HG03521 (cell line): ENCODE data around the gene ZNF407.

Experiments
- ATAC-seq: cut with Tn5 transposase; IDR thresholded peaks from one replicate; pipeline ENCODE4 v1.9.1; 2021; ENCODE audit warnings: mild to moderate bottlenecking, moderate library complexity; ENCODE audit not compliant: unreplicated experiment

Gene ZNF407

DNA sequence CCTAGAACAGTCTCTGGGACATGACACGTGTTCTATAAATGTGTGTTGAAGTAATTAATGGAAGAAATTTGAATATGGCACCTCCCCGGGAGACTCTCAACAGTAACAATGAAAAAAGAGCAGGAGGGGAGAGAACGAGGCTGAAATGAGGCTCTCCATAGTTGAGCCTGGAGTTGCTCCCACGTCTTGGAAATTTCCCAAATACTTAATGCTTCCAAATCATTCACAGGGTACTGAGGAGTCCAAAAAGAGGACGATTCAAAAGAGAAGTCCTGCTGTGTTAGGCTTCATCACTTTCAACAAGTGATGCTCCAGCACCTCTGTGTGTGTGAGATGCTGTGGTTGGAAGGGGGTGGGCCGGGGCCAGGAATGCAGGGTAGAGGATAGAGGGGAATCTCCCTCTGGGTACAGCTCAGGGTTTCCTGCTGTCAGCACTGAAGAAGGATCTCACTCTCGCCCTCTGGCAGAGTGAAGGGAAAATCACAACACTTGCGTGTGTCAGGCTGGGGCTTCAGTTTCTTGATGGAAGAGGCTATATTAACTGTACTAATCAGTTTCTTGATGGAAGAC lies 18.1 kb upstream of the ZNF407 start:
- no peak for ATAC-seq

DNA sequence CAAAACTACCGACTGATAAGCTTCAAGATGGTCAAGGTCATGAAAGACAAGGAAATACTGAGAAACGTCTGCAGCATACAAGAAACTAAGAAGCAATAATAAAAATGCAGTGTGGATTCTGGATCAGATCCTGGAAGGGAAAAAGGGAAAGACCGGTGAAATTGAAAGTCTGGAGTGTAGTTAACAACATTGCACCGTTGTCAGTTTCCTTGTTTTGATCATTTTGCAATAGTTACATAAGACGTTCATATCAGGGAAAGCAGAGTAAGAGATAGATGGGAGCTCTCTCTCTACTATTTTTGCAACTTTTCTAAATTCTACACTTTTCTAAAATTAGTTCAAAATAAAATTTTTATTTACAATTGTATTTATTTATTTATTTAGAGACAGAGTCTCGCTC lies 15.0 kb upstream of the ZNF407 start:
- ATAC-seq = no peak

DNA sequence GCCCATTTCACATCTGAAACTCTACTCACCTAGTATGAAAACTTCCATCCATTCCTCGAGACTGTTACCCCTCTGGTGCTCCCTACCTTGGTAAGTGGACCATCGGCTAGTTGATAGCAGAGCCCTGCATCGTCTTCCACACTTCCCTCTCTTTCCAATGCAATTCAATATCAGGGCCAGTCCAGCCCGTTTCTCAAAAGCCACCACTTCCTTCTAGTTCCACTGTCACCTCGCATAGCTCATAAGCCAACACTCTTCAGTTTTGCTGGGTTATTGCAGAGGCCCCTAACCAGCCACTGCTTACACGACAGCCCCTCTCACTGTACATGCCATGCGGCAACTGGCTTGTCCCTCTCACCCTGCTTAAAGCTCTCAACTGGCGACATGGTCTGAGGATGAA lies 10.2 kb upstream of the ZNF407 start:
- no peak for ATAC-seq

DNA sequence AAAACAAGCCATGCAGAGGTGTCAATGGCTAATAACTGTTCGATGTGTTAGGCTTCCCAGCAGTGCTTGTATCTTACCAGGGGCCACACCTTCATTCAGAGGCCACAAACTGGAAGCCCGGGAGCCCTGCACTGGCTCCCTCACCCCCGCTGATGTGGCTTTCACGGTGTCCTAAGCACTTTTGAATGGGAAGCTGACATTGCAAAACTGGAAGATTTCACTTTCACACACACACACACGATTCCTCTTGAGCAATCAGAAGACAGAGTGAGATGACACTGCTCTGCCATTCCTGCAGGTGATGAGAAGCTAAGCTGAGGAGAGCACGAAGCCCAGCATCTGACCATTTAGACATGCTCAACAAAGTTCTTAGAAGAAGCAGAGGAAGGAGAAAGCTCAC lies 8.6 kb upstream of the ZNF407 start:
- no peak for ATAC-seq

DNA sequence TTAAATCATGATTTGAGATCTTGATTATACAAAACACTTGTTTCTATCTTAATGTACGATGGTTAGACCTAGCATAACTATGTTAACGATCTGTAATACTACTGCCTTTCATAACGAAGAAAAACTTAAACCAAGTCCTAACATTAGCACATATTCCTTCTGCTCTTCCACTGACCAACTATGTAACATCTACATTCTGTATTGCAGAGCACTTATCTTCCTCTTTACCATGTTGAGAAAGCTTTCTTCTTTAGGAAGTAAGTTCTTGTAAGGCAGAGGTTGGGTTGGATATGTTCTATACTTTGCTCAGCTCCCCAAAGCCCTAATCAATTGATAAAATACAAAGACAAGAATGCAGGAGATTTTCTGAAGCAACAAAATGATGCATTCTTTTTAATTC lies 7.9 kb upstream of the ZNF407 start:
- no peak for ATAC-seq

DNA sequence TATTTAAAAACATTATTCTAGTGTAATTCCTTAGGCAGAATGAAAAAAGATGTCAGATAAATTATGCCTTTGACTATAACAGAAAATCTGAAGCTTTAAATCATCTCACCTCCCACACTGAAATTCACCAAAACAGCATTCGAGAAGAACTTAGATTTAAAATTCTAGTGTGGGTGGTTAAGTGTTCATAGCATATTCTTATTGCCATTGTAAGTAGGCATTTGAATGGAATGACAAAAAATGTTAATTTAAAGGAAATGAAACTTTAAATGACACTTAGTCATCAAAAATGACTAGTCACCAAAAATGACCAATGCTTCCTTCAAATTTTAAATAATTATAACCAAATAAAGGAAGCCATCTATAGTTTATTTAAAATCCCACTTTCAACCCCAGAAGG lies 7.0 kb upstream of the ZNF407 start:
- no peak for ATAC-seq

DNA sequence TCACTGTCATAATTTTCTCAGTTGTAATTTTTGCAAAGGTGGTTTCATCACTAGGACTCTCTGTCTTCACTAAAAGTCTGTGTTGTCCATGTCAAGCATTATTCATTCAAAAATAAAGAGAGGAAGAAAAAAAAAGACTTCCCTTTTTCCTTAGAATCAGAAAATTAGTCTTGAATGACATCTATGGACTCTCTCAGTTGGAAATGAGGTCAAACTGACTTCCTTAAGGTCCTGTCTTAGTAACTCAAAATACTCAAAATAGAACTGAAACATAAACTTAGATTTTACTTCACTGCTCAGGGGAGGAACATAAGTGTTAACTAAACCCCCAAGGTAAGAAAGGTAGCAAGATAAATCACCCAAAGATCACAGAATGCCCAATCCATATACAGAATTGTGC lies 2.2 kb upstream of the ZNF407 start:
- ATAC-seq = no peak

DNA sequence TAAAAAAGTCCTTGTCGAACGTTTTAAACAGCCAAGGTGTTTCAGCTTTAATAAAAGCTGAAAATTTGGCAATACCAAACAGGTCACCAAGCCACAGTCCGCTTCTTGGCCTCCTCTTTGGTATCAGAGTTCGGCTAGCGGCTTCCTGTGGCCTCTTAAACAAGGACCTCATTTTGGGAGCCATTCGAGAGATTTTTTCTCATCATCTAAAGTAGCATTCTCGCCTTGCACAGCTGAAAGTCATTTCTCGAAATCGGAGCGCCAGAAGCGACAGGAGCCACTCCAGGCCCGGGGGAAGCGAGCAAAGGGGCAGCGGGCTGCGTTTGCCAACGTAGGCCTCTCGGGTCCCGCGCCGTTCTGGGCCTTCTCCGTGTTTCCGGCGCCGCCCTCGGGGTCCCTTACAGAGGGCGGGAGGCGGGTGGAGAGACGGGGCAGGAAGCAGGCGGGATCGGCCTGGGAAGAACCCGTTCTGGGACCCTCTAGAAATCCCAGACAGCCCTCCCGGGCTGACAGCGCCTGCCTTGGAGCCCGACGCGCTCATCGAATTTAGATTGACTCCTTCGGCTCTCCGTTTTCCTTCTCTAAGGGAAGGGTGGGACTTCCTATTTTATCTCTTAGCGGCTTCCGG lies 522 bp upstream of the ZNF407 start:
- peak; percentile 37 for ATAC-seq

DNA sequence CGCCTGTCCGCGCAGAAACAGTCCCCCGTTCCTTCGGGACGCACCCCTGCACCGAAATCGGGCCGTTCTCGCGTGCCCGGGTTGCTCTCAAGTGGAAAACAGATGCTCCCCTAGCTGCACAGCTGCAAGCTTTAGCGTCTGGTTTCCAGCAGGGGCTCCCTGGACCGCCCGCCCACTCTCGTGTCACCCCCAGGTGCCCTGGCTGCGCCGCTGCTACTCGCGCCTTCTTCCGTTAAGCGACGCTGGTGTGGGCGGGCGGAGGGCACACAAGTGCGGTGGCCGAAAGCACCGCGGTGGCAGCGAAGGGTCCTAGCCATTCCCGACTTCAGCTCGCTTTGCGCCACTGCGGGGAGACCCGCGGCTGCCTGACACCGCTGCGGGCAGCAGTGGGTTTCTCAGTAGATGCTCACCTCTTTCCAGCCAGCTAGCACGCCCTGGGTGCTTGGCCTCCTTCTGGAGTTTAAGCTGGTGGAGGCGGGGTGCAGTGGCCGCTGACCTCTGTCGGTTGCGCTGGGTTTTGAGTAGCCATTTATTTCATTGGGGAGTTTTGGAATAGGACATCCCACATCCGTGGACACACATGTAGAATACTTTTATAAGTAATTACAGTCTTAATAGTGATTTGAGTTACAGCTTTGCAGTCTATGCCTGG lies 806 bp downstream of the ZNF407 start:
- peak; percentile 55 for ATAC-seq

DNA sequence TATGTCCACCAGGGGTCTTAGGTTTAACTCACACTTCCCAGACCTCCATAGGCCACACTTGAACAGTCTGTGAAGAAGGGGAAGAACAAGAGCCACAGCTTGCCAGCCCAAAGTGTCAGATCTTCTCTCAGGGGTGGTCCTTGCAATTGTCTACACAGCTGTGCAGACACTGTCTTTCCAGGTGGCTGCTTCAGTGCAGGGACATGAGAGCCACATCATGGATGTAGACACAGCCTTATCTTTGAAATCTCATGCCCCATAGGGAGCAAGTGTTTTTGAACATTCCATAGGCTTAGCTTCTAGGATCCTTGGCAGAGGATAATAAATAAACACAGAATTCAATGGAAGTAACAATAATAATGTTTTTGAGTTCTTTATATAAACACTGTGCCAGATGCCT lies 6.7 kb downstream of the ZNF407 start:
- no peak for ATAC-seq

DNA sequence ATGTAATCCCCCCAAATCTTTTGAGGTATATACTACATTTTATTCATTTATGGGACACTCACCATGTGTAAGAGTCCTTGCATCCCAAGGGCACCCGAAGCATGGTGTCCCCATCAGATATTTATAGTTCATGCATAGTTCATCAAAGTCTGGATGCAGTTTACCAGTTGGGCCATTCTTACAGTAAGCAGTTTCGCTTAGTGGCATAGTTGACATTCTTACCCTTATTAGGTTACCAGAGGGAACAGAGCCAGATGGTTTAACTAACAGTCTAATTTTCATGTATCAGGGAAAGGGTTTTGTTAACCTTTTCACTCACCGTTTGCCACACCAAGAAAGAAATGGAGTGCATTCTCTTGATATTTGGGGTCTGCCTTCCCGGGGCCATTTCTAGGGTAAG lies 7.1 kb downstream of the ZNF407 start:
- ATAC-seq = no peak

DNA sequence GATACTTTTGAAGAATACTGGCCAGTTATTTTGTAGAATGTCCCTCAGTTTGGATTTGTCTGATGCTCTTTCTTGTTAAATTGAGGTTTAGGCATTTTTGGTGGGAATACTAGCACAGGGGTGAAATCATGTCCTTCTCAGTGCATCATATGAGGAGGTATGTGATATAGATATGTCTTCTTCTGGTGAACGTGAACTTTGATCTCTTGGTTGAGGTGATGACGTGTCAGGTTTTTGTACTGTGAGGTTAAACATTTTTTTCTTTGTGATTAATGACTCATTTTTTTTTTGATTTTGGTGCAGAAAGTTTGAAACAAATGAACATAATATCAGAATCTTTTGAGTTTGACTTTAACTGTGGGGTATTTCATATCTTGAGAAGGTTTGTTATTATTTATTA lies 11.0 kb downstream of the ZNF407 start:
- no peak for ATAC-seq

DNA sequence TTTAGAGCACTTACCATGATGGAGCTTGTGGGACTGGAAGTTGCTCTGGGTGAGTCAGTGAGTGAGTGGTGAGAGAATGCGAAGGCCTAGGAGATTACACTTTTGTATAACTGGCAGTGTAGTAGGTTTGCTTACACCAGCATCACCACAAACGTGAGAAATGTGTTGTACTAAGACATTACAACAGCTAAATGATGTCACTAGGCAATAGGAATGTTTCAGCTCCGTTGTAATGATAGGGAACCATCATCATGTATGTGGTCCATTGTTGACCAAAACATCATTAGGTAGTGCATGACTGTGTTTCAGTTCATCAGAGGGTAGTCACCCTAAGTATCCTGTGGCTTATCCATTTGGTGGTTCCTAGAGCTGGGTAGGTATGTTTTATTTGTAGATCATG lies 11.9 kb downstream of the ZNF407 start:
- ATAC-seq = no peak

DNA sequence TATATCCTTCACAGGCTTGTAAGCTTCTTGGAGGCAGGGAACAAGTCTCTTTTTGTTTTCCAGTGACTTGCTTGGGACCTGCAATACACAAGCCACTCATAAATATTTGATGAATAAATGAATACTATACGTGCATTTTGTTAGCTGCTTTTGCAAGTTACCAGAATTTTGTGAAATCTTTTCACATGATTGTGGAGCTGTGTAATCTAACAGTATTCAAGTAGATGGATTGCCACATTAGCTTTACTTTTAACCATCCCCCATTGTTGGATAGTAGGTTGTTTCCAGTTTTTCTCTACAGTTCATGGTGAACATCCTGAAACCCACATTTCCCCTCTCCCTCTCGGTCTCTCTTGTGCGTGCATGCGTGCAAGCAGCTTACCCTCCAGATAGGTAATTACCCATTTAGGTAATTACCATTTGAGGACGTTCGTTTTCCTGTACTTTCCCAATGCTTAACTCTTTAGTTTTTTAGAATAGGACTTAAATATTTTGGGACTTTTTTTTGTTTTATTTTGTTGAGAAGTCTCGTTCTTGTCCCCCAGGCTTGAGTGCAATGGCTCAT lies 12.5 kb downstream of the ZNF407 start:
- ATAC-seq = no peak

DNA sequence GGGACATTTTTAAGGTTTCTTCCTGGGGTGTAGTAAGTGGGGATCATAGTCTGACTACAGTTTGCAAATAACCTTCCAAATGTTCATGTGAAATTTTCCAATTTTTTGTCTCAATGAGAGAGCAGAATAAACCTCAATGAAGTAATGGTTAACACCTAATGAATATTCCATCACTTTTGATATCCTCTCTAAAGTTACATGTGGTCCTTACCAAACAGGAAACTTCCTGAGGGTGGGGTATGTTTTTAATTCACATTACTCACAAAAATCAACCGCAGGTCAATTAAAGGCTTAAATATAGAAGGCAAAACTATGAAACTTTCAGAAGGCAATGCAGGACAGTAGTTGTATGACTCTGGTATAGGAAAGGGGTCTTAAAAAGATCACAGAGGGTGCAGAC lies 13.2 kb downstream of the ZNF407 start:
- ATAC-seq = no peak

DNA sequence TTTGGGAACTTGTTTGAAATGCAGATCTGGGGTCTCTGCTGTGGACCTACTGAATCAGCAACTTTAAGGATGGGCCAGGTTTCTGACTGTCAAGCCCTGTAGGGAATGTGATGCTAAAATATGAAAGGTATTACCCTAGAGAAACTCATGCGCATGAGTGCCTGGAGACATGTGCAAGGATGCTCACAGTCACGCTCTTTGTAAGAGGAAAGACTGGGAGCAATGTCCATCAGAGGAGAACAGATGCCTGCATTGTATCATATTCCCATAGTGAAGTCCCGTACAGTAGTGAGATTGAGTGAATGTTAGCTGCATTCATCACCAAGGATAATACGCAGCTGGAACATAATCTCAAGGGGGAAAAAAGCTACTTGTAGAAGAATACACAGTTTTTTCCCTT lies 14.1 kb downstream of the ZNF407 start:
- no peak for ATAC-seq

DNA sequence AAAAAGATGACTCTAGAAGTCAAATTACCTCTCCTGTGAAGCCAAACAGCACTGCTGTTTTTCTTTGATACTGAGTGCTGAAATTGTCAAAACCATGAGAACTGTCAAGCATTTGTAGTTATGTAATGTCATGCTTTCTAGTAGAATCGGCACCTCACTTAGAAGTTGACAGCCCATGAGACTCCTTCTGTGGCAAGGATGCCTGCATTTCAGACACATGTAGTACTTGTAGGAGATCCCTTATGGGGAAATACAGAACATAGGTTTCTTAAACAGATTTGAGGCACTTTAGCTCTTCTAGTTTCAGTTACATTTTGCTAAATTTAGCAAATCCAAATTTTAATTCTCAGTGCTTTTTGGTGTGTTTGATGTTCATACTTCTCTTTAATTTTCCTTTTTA lies 15.7 kb downstream of the ZNF407 start:
- no peak for ATAC-seq

DNA sequence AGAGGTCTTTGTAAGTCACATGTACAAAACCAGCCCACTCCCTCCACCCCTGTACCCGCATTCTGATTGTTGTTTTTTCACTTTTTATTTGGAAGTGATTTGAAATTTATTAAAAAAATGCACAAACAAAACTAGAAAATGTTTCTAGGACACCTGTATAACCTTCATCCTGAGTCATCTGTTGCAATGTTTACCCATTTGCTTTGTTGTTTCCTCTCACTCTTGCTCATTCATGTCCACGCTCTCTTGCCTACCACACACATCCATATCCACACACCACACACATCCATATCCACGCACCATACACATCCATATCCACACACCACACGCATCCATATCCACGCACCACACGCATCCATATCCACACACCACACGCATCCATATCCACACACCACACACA lies 18.8 kb downstream of the ZNF407 start:
- ATAC-seq = no peak

DNA sequence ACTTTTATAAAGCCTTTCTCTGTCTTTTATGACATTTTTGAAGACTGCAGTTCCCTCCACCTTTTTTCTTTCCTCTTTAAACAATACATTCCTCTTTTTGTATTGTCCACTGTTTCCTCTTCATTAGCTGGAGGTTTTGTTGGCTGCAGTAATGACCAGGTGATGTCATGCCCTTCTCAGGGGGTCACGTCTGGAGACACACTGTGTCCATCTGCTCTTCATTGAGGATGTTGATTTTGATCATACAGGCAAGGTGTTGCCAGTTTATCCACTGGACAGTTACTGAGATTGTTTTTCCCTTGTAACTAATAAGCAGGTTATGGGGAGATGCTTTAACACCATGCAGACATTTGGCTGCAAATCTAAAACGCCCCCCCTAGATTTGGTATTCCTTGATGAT lies 19.8 kb downstream of the ZNF407 start:
- ATAC-seq = no peak

DNA sequence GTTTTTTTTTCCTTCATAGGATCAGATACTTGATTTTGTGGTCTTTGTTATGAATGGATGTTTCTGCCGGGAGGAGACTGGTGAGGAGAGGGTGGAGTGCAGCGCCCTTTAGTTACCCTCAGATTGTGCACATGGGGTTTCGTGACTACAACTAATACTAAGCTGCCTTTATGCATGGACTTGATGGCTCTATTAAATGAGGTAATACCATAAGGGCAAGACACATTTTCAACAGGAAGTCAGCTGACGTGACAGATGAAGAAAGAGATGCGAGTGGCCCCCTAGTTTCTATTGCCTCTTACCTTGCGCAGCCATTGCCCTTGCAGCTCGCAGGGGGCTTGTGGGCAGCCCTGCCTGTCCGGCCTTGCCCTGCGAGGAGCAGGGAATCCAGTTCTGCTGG lies 24.4 kb downstream of the ZNF407 start:
- ATAC-seq = no peak

DNA sequence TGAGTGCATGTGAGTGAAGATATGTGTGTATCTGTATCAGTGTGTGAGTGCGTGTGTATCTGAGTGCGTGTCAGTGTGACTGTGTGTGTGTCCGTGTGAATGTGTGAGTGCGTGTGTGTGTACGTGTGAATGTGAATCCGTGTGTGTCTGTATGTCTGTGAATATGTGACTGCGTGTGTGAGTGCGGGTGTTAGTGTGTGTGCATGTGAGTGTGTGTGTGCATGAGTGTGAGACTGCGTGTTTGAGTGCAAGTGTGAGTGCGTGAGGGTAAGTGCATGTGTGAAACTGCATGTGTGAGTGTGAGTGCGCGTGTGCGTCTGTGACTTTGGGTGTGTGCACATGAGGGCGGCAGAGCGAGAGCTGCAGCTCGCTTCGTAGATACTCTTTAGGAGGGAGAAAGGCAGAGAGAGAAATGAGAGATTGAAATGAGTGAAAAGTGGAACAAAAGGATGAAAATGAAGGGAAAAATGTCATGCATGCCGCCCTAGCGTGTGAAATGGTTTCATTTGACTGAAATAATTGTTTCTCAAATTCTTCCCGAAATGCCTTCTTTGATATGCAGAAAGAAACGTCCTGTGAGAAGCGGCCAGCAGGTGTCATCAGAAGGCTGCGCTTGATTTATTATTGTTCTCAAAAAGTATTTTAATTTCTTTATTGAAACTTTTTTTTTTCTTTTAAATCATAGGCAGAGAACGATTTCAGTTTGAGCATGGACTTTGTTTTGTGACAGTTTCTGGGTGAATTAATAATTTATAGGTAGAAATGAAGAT lies 25.6 kb downstream of the ZNF407 start:
- no peak for ATAC-seq

DNA sequence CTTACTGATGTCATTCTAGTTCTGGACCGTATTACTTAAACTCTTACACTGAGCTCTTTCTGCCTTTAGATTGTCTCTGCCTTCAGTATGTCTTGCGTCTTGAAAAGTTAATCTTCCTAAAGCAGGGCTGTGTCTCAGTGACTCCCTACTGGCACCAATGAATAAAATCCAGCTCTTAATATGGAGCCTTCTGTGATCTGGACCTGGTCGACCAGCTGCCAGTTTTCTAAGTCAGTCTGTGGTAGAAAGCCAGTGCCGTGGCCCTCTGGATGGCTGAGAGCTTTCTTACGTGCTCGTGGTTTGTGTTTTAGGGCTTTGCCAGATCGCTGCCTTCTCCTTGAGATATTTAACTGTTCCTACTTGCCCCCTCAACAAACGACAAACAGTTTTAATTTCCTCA lies 26.8 kb downstream of the ZNF407 start:
- no peak for ATAC-seq
